Lower leg skin (tissue), 3 donors: Measurements from ENCODE around the gene ANO1.

ENCODE experiments used
- CTCF ChIP-seq, 3 donors: fragments of 450-650 bp; IDR thresholded peaks; one replicate each; pipeline ENCODE4 v1.5.1; 2016; ENCODE audit warnings: antibody characterized with exemption in 3 of 3, mild to moderate bottlenecking in 3 of 3, moderate library complexity in 2 of 3
- POLR2A ChIP-seq, 2 donors: fragments of 450-650 bp; IDR thresholded peaks; one replicate each; pipeline ENCODE4 v1.6.1; 2016 to 2017; ENCODE audit warnings: antibody characterized with exemption in 2 of 2, mild to moderate bottlenecking in 1 of 2, moderate library complexity in 1 of 2

DNA sequence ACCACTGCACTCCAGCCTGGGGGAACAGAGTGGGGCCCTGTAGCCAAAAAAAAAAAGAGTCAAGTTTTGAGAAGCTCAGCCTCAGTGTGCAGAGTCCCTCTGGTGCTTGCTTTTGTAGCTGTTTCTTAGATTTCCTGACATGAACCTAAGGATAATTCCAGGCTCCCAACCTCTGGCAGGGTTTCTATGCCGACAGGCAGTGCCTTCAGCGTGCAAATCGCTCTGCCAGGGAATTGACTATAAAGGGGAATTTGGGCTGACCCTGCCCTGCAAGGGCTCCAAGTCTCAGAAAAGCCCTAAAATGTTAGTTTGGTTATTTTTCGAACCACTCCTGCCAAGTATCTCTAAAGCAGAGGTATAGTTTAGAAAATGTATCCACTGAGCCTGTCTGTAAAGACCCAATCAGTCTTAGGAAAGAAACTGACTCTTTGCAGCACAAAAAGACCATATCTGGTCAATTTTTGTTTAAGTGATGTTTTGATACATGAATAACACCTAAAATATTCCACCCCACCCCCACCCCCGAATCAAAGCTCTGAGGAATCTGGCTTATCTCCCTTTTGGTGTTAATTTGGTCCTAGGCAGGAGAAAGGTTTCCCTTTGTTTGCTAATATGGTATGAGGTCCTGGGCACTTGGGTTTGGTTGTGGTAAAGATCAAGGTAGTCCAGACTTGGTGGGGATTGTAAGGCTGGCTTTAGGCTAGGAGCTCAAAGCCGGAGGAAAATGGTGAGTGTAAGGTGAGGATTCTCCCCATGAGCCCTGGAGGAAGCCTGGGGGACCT, 49.7 kb downstream of the ANO1 start:
- TF ChIP-seq POLR2A (IDR thresholded peaks at IDR 0.05) (no peak), CTCF (IDR thresholded peaks at IDR 0.05) (no peak)
